Measurements from ENCODE around the gene FOXK2. TPM values are rescaled to one million over a fixed set of nuclear protein-coding genes. Genes with fewer than 3 reads are reported as not detected.

Gene FOXK2
- total RNA-seq, 1 experiment from 2014 or later = 22.4 TPM

GRCh38 chr17:82596296-82596695 is 76.8 kb downstream of the FOXK2 start:
- H3K27ac ChIP-seq (ENCODE audit: low read length) = no peak overlapping the region
- peaks cover 11% of the 10 kb centered on the region for H4K20me1 ChIP-seq (ENCODE audit: insufficient read depth, low read depth, low read length)
- H3K9me3 ChIP-seq (ENCODE audit: low read length) = no peaks in the 10 kb centered on the region
- no peaks in the 10 kb centered on the region for H3K27me3 ChIP-seq (ENCODE audit: low read length)
- H3K4me2 ChIP-seq (ENCODE audit: low read depth, low read length, poor library complexity, severe bottlenecking) = no peak overlapping the region
- DNase-seq = no peak
- H3K4me1 ChIP-seq (ENCODE audit: low read length) = peaks cover 19% of the 10 kb centered on the region
- no peaks in the 10 kb centered on the region for H3K36me3 ChIP-seq (ENCODE audit: insufficient read depth, low read length)
- no peak overlapping the region for H3K9ac ChIP-seq (ENCODE audit: low read length)
- H3K79me2 ChIP-seq (ENCODE audit: low read length) = no peaks in the 10 kb centered on the region
- no peak overlapping the region for H2AFZ ChIP-seq (ENCODE audit: low read length)
- no peak overlapping the region for H3K4me3 ChIP-seq (ENCODE audit: low read length)
- no peaks in the 10 kb centered on the region for H3K9me2 ChIP-seq (replicated peaks; ENCODE audit: insufficient read depth, low read length)

- Histone ChIP-seq H3K79me2 (ENCODE audit: low read length) (0 out of 2 replicates have a peak, but pooled peaks cover 3% of the 10 kb centered on the region), H3K4me2 (ENCODE audit: low read depth, low read length, poor library complexity, severe bottlenecking) (no peak overlapping the region), H3K9me2 (replicated peaks; ENCODE audit: insufficient read depth, low read length) (no peaks in the 10 kb centered on the region), H3K4me3 (ENCODE audit: low read length) (no peak overlapping the region), H3K36me3 (ENCODE audit: insufficient read depth, low read length) (peaks cover 5% of the 10 kb centered on the region; the same call in 1 of the 2 replicates), H3K9me3 (ENCODE audit: low read length) (no peaks in the 10 kb centered on the region), H3K9ac (ENCODE audit: low read length) (no peak overlapping the region), H2AFZ (ENCODE audit: low read length) (no peak overlapping the region), H3K4me1 (ENCODE audit: low read length) (peaks cover 19% of the 10 kb centered on the region), H3K27me3 (ENCODE audit: low read length) (no peaks in the 10 kb centered on the region), H4K20me1 (ENCODE audit: insufficient read depth, low read depth, low read length) (peaks cover 14% of the 10 kb centered on the region), H3K27ac (ENCODE audit: low read length) (no peak overlapping the region)
- no peak for DNase-seq
Measured at GRCh38 chr17:82596837-82597672, 77.5 kb downstream of the FOXK2 start.

- Histone ChIP-seq H3K4me2 (ENCODE audit: low read depth, low read length, poor library complexity, severe bottlenecking) (no peak overlapping the region), H2AFZ (ENCODE audit: low read length) (no peak overlapping the region), H3K9ac (ENCODE audit: low read length) (no peak overlapping the region), H3K27me3 (ENCODE audit: low read length) (no peaks in the 10 kb centered on the region), H3K4me1 (ENCODE audit: low read length) (peaks cover 16% of the 10 kb centered on the region), H4K20me1 (ENCODE audit: insufficient read depth, low read depth, low read length) (peaks cover 14% of the 10 kb centered on the region), H3K9me3 (ENCODE audit: low read length) (no peaks in the 10 kb centered on the region), H3K79me2 (ENCODE audit: low read length) (0 out of 2 replicates have a peak, but pooled peaks cover 3% of the 10 kb centered on the region), H3K9me2 (replicated peaks; ENCODE audit: insufficient read depth, low read length) (no peaks in the 10 kb centered on the region), H3K27ac (ENCODE audit: low read length) (no peak overlapping the region), H3K36me3 (ENCODE audit: insufficient read depth, low read length) (peaks cover 13% of the 10 kb centered on the region; the same call in 1 of the 2 replicates), H3K4me3 (ENCODE audit: low read length) (no peak overlapping the region)
- no peak for DNase-seq
Measured at GRCh38 chr17:82598256-82599119, 79.0 kb downstream of the FOXK2 start.

- Histone ChIP-seq H3K9me3 (ENCODE audit: low read length) (no peaks in the 10 kb centered on the region), H3K36me3 (ENCODE audit: insufficient read depth, low read length) (peaks cover 13% of the 10 kb centered on the region; the same call in 1 of the 2 replicates), H3K4me2 (ENCODE audit: low read depth, low read length, poor library complexity, severe bottlenecking) (no peak overlapping the region), H3K9me2 (replicated peaks; ENCODE audit: insufficient read depth, low read length) (no peaks in the 10 kb centered on the region), H2AFZ (ENCODE audit: low read length) (no peak overlapping the region), H3K27me3 (ENCODE audit: low read length) (no peaks in the 10 kb centered on the region), H3K4me1 (ENCODE audit: low read length) (peaks cover 11% of the 10 kb centered on the region), H4K20me1 (ENCODE audit: insufficient read depth, low read depth, low read length) (peaks cover 14% of the 10 kb centered on the region), H3K9ac (ENCODE audit: low read length) (no peak overlapping the region), H3K79me2 (ENCODE audit: low read length) (0 out of 2 replicates have a peak, but pooled peaks cover 3% of the 10 kb centered on the region), H3K4me3 (ENCODE audit: low read length) (no peak overlapping the region), H3K27ac (ENCODE audit: low read length) (no peak overlapping the region)
- DNase-seq = peak; percentile 75
Measured at GRCh38 chr17:82599674-82600661, 80.4 kb downstream of the FOXK2 start.

GRCh38 chr17:82600731-82601446 is 81.4 kb downstream of the FOXK2 start:
- H3K79me2 ChIP-seq (ENCODE audit: low read length) = 0 out of 2 replicates have a peak, but pooled peaks cover 3% of the 10 kb centered on the region
- H3K4me1 ChIP-seq (ENCODE audit: low read length) = peaks cover 11% of the 10 kb centered on the region
- no peaks in the 10 kb centered on the region for H3K27me3 ChIP-seq (ENCODE audit: low read length)
- no peak overlapping the region for H3K9ac ChIP-seq (ENCODE audit: low read length)
- peaks cover 17% of the 10 kb centered on the region; the same call in 1 of the 2 replicates for H3K36me3 ChIP-seq (ENCODE audit: insufficient read depth, low read length)
- DNase-seq = no peak
- no peak overlapping the region for H3K4me3 ChIP-seq (ENCODE audit: low read length)
- H2AFZ ChIP-seq (ENCODE audit: low read length) = no peak overlapping the region
- no peak overlapping the region for H3K4me2 ChIP-seq (ENCODE audit: low read depth, low read length, poor library complexity, severe bottlenecking)
- H3K9me2 ChIP-seq (replicated peaks; ENCODE audit: insufficient read depth, low read length) = no peaks in the 10 kb centered on the region
- no peak overlapping the region for H3K27ac ChIP-seq (ENCODE audit: low read length)
- H4K20me1 ChIP-seq (ENCODE audit: insufficient read depth, low read depth, low read length) = peaks cover 14% of the 10 kb centered on the region
- H3K9me3 ChIP-seq (ENCODE audit: low read length) = no peaks in the 10 kb centered on the region

- DNase-seq = no peak
- no peaks in the 10 kb centered on the region for H3K27me3 ChIP-seq (ENCODE audit: low read length)
- H4K20me1 ChIP-seq (ENCODE audit: insufficient read depth, low read depth, low read length) = peaks cover 14% of the 10 kb centered on the region
- H3K9me2 ChIP-seq (replicated peaks; ENCODE audit: insufficient read depth, low read length) = no peaks in the 10 kb centered on the region
- no peak overlapping the region for H2AFZ ChIP-seq (ENCODE audit: low read length)
- H3K9me3 ChIP-seq (ENCODE audit: low read length) = no peaks in the 10 kb centered on the region
- no peak overlapping the region for H3K4me3 ChIP-seq (ENCODE audit: low read length)
- 0 out of 2 replicates have a peak, but pooled peaks cover 3% of the 10 kb centered on the region for H3K79me2 ChIP-seq (ENCODE audit: low read length)
- H3K9ac ChIP-seq (ENCODE audit: low read length) = no peak overlapping the region
- H3K4me2 ChIP-seq (ENCODE audit: low read depth, low read length, poor library complexity, severe bottlenecking) = no peak overlapping the region
- H3K27ac ChIP-seq (ENCODE audit: low read length) = no peak overlapping the region
- H3K36me3 ChIP-seq (ENCODE audit: insufficient read depth, low read length) = peaks cover 21% of the 10 kb centered on the region
- H3K4me1 ChIP-seq (ENCODE audit: low read length) = peaks cover 11% of the 10 kb centered on the region
Measured at GRCh38 chr17:82601447-82602000, 82.0 kb downstream of the FOXK2 start.

- Histone ChIP-seq H3K4me1 (ENCODE audit: low read length) (peaks cover 11% of the 10 kb centered on the region), H3K4me3 (ENCODE audit: low read length) (no peak overlapping the region), H2AFZ (ENCODE audit: low read length) (no peak overlapping the region), H3K9ac (ENCODE audit: low read length) (no peak overlapping the region), H3K79me2 (ENCODE audit: low read length) (0 out of 2 replicates have a peak, but pooled peaks cover 3% of the 10 kb centered on the region), H3K27ac (ENCODE audit: low read length) (no peak overlapping the region), H3K9me3 (ENCODE audit: low read length) (no peaks in the 10 kb centered on the region), H3K4me2 (ENCODE audit: low read depth, low read length, poor library complexity, severe bottlenecking) (no peak overlapping the region), H3K9me2 (replicated peaks; ENCODE audit: insufficient read depth, low read length) (no peaks in the 10 kb centered on the region), H3K36me3 (ENCODE audit: insufficient read depth, low read length) (peaks cover 21% of the 10 kb centered on the region), H3K27me3 (ENCODE audit: low read length) (no peaks in the 10 kb centered on the region), H4K20me1 (ENCODE audit: insufficient read depth, low read depth, low read length) (peaks cover 14% of the 10 kb centered on the region)
- no peak for DNase-seq
Measured at GRCh38 chr17:82602487-82602886, 83.0 kb downstream of the FOXK2 start.
